H1 (cell line): ENCODE data around the gene TNRC6C. TPM values are rescaled to one million over a fixed set of nuclear protein-coding genes. Genes with fewer than 3 reads are reported as not detected.

ENCODE experiments used
- CTCF ChIA-PET: fragments of 300-600 bp; sonication (Branson Sonifier 250); formaldehyde crosslinking; loops from one replicate; lab custom pipeline; 2021; ENCODE audit not compliant: partially characterized antibody; lab: Charles Lee
- POLR2A ChIA-PET: fragments of 300-600 bp; sonication (Branson Sonifier 250); formaldehyde crosslinking; loops from one replicate; lab custom pipeline; 2021; ENCODE audit warnings: inconsistent platforms; ENCODE audit not compliant: partially characterized antibody; lab: Charles Lee
- DNase-seq, 2 experiments: peaks; one replicate each; pipeline versions ENCODE4 v3.0.0 to v3.0.0-alpha.2; 2010 to 2022; ENCODE audit warnings: low spot score in 2 of 2, low read depth in 1 of 2, mixed read lengths in 1 of 2
- FAIRE-seq: peaks from 2 replicates; lab custom pipeline; 2011; peaks lifted over from hg19 to GRCh38; lab: Jason Lieb, UNC
- H2AFZ ChIP-seq: 2 replicates; pipeline ENCODE4 v1.8.1; 2012; ENCODE audit warnings: low read length, inconsistent platforms
- H2AK5ac ChIP-seq: 2 replicates; pipeline ENCODE4 v1.6.1; 2013; ENCODE audit warnings: low read depth, low read length
- H2BK120ac ChIP-seq: replicated peaks from 2 replicates; pipeline ENCODE3; 2013; ENCODE audit warnings: low read depth, low read length, inconsistent platforms
- H2BK12ac ChIP-seq: 2 replicates; pipeline ENCODE4 v1.6.1; 2013; ENCODE audit warnings: low read depth, low read length
- H2BK15ac ChIP-seq: 2 replicates; pipeline ENCODE4 v1.6.1; 2013; ENCODE audit warnings: low read length
- H2BK20ac ChIP-seq: 2 replicates; pipeline ENCODE4 v1.6.1; 2013; ENCODE audit warnings: low read length
- H2BK5ac ChIP-seq: 2 replicates; pipeline ENCODE4 v1.6.1; 2013; ENCODE audit warnings: low read depth, low read length
- H3K14ac ChIP-seq: 2 replicates; pipeline ENCODE4 v1.6.1; 2013; ENCODE audit warnings: inconsistent platforms; ENCODE audit not compliant: insufficient read length
- H3K18ac ChIP-seq: 2 replicates; pipeline ENCODE4 v1.6.1; 2013; ENCODE audit warnings: low read length; ENCODE audit errors: extremely low read depth
- H3K23ac ChIP-seq: 2 replicates; pipeline ENCODE4 v1.6.1; 2013; ENCODE audit warnings: inconsistent platforms; ENCODE audit not compliant: insufficient read length
- H3K23me2 ChIP-seq: 2 replicates; pipeline ENCODE4 v1.6.1; 2013; ENCODE audit warnings: low read depth, low read length
- H3K27ac ChIP-seq: 2 replicates; pipeline ENCODE4 v1.6.1; 2011; ENCODE audit warnings: low read depth, low read length, inconsistent platforms
- H3K27me3 ChIP-seq, 4 experiments: replicated peaks in 1 of 4; 1 replicate in 1 of 4; 2 replicates in 3 of 4; pipeline versions ENCODE4 v1.6.1 to v1.8.1; 2011 to 2013; ENCODE audit warnings: low read length in 3 of 4, mild to moderate bottlenecking in 3 of 4, inconsistent platforms in 2 of 4, mixed read lengths in 2 of 4, moderate library complexity in 1 of 4; ENCODE audit not compliant: control insufficient read depth in 3 of 4, insufficient read depth in 3 of 4; ENCODE audit errors: extremely low read depth in 1 of 4
- H3K36me3 ChIP-seq, 4 experiments: 2 replicates each; pipeline versions ENCODE4 v1.6.1 to v1.8.1; 2011 to 2013; ENCODE audit warnings: mild to moderate bottlenecking in 4 of 4, low read length in 3 of 4, moderate library complexity in 2 of 4, control low read depth in 1 of 4, inconsistent platforms in 1 of 4; ENCODE audit not compliant: insufficient read depth in 4 of 4, control insufficient read depth in 2 of 4
- H3K4ac ChIP-seq: replicated peaks from 2 replicates; pipeline ENCODE3; 2013; ENCODE audit warnings: low read length, low read depth, mixed read lengths, inconsistent platforms; ENCODE audit not compliant: insufficient read length
- H3K4me1 ChIP-seq, 4 experiments: replicated peaks in 1 of 4; 1 replicate in 1 of 4; 2 replicates in 3 of 4; pipeline versions ENCODE4 v1.6.1 to v1.8.1; 2011 to 2013; ENCODE audit warnings: low read length in 3 of 4, inconsistent platforms in 2 of 4, mixed read lengths in 1 of 4; ENCODE audit not compliant: insufficient read depth in 4 of 4, control insufficient read depth in 3 of 4
- H3K4me2 ChIP-seq, 2 experiments: 2 replicates each; pipeline versions ENCODE4 v1.6.1 to v1.8.1; 2011 to 2013; ENCODE audit warnings: low read depth in 2 of 2, low read length in 2 of 2, control low read depth in 1 of 2, inconsistent platforms in 1 of 2, mild to moderate bottlenecking in 1 of 2; ENCODE audit not compliant: insufficient read depth in 1 of 2
- H3K4me3 ChIP-seq, 4 experiments: fragments of 200-600, 300-600 bp in 1 of 4; sonication (generic), shearing (Covaris generic), sonication (Bioruptor Twin) in 1 of 4; 2 replicates each; pipeline versions ENCODE4 v1.5.1 to v1.8.1; 2011 to 2016; ENCODE audit warnings: low read length in 4 of 4, low read depth in 3 of 4, control low read depth in 2 of 4, inconsistent platforms in 2 of 4, mild to moderate bottlenecking in 2 of 4, mixed read lengths in 1 of 4, moderate library complexity in 1 of 4; ENCODE audit not compliant: insufficient read depth in 2 of 4; ENCODE audit errors: extremely low read depth in 1 of 4
- H3K56ac ChIP-seq: replicated peaks from 2 replicates; pipeline ENCODE3; 2013; ENCODE audit warnings: low read depth, mild to moderate bottlenecking, mixed read lengths, low read length, inconsistent platforms; ENCODE audit not compliant: insufficient read length
- H3K79me1 ChIP-seq: 2 replicates; pipeline ENCODE4 v1.6.1; 2013; ENCODE audit warnings: low read depth, low read length, control low read depth
- H3K79me2 ChIP-seq, 2 experiments: 2 replicates each; pipeline versions ENCODE4 v1.6.1 to v1.8.1; 2012 to 2013; ENCODE audit warnings: low read length in 2 of 2, mild to moderate bottlenecking in 2 of 2, inconsistent platforms in 1 of 2; ENCODE audit not compliant: insufficient read depth in 2 of 2, control insufficient read depth in 1 of 2
- H3K9ac ChIP-seq, 4 experiments: replicated peaks in 1 of 4; 1 replicate in 1 of 4; 2 replicates in 3 of 4; pipeline versions ENCODE4 v1.6.1 to v1.8.1; 2011 to 2013; ENCODE audit warnings: low read depth in 3 of 4, low read length in 3 of 4, control low read depth in 2 of 4, mild to moderate bottlenecking in 2 of 4, moderate library complexity in 2 of 4, inconsistent platforms in 1 of 4; ENCODE audit errors: extremely low read depth in 1 of 4
- H3K9me3 ChIP-seq, 2 experiments: 2 replicates each; pipeline versions ENCODE4 v1.6.1 to v1.8.1; 2012 to 2013; ENCODE audit warnings: mild to moderate bottlenecking in 2 of 2, moderate library complexity in 2 of 2, control low read depth in 1 of 2, inconsistent platforms in 1 of 2, low read depth in 1 of 2, low read length in 1 of 2, mixed read lengths in 1 of 2; ENCODE audit not compliant: insufficient read depth in 2 of 2
- H4K20me1 ChIP-seq, 2 experiments: replicated peaks in 1 of 2; 2 replicates each; pipeline versions ENCODE3 to v1.8.1; 2011 to 2013; ENCODE audit warnings: inconsistent platforms in 2 of 2, low read length in 2 of 2, mild to moderate bottlenecking in 1 of 2; ENCODE audit not compliant: insufficient read depth in 2 of 2, control insufficient read depth in 1 of 2
- H4K5ac ChIP-seq: 2 replicates; pipeline ENCODE4 v1.6.1; 2013; ENCODE audit warnings: low read length, low read depth, mixed read lengths, inconsistent platforms; ENCODE audit not compliant: insufficient read length
- H4K8ac ChIP-seq: 2 replicates; pipeline ENCODE4 v1.8.0; 2013; ENCODE audit warnings: mild to moderate bottlenecking, moderate library complexity, low read length, inconsistent platforms; ENCODE audit not compliant: insufficient read depth; ENCODE audit errors: extremely low read depth
- H4K91ac ChIP-seq: replicated peaks from 2 replicates; pipeline ENCODE3; 2013; ENCODE audit warnings: low read length, mixed read lengths, inconsistent platforms; ENCODE audit not compliant: insufficient read length
- ATF2 ChIP-seq: IDR thresholded peaks from 2 replicates; pipeline ENCODE4 v1.6.1; 2012; ENCODE audit warnings: low read length, inconsistent platforms
- CBX5 ChIP-seq: fragments of 300-800, 300-1000 bp; sonication (generic); IDR thresholded peaks from 2 replicates; pipeline ENCODE4 v1.7.1; 2016; ENCODE audit warnings: antibody characterized with exemption, low read length, low read depth
- CEBPB ChIP-seq: IDR thresholded peaks from 2 replicates; pipeline ENCODE4 v1.6.1; 2012; ENCODE audit warnings: low read depth, low read length
- CREB1 ChIP-seq: IDR thresholded peaks from 2 replicates; pipeline ENCODE4 v1.6.1; 2012; ENCODE audit warnings: inconsistent platforms
- EP300 ChIP-seq, 2 experiments: IDR thresholded peaks; 1 replicate in 1 of 2; 2 replicates in 1 of 2; pipeline ENCODE4 v1.6.1; 2011 to 2012; ENCODE audit warnings: low read depth in 2 of 2, low read length in 2 of 2, mild to moderate bottlenecking in 2 of 2, borderline replicate concordance in 1 of 2, inconsistent platforms in 1 of 2, moderate library complexity in 1 of 2
- FOSL1 ChIP-seq: IDR thresholded peaks from 2 replicates; pipeline ENCODE4 v1.6.1; 2011; ENCODE audit warnings: mild to moderate bottlenecking, low read depth, low read length, moderate library complexity; ENCODE audit not compliant: insufficient read depth
- GABPA ChIP-seq: IDR thresholded peaks from 2 replicates; pipeline ENCODE4 v1.6.1; 2011; ENCODE audit warnings: mild to moderate bottlenecking, low read length, moderate library complexity, borderline replicate concordance; ENCODE audit not compliant: insufficient read depth
- HDAC6 ChIP-seq: IDR thresholded peaks from one replicate; pipeline ENCODE4 v1.7.1; 2012; ENCODE audit warnings: low read depth, mild to moderate bottlenecking, inconsistent platforms, low read length, moderate library complexity
- PHF8 ChIP-seq: fragments of 200-600 bp; sonication (generic); conservative IDR thresholded peaks from 2 replicates; pipeline ENCODE4 v1.7.1; 2012; ENCODE audit warnings: low read depth, mild to moderate bottlenecking, inconsistent platforms, low read length, moderate library complexity
- SP1 ChIP-seq: IDR thresholded peaks from 2 replicates; pipeline ENCODE4 v1.6.1; 2011; ENCODE audit warnings: low read depth, low read length
- TAF7 ChIP-seq: optimal IDR thresholded peaks from 2 replicates; pipeline ENCODE3; 2011; ENCODE audit warnings: low read depth, mild to moderate bottlenecking, inconsistent platforms, low read length, moderate library complexity, borderline replicate concordance
- TBP ChIP-seq: IDR thresholded peaks from 2 replicates; pipeline ENCODE4 v1.6.1; 2011; ENCODE audit warnings: low read depth, low read length, improper control_type of control experiment
- WGBS, 2 experiments: shearing (Covaris generic) in 1 of 2; methylation state at CpG; one replicate each; pipeline versions ENCODE4 v1.1.6 to v1.1.7; 2013 to 2015; ENCODE audit warnings: low lambda C conversion rate in 2 of 2, mixed read lengths in 2 of 2, inconsistent platforms in 1 of 2, low coverage in 1 of 2, missing lambda C conversion rate in 1 of 2; ENCODE audit not compliant: insufficient replicate concordance in 2 of 2, insufficient coverage in 1 of 2, insufficient read length in 1 of 2; ENCODE audit errors: extremely low coverage in 1 of 2, missing lambda C conversion rate in 1 of 2; 5-methylcytosine and 5-hydroxymethylcytosine counted together
- polyA plus RNA-seq, 7 experiments: library from polyadenylated mRNA; depleted of rRNA in 3 of 7; stranded (reverse) in 5 of 7; unstranded in 2 of 7; fragments of >200 nt in 5 of 7; fragments of 200-250 nt in 2 of 7; gene quantifications; 1 replicate in 5 of 7; 2 replicates in 1 of 7; 4 replicates in 1 of 7; pipeline versions ENCODE4 v1.2.1 to v1.2.3, GENCODE V29; 2011 to 2013; ENCODE audit warnings: missing spikeins in 2 of 7, mixed read lengths in 2 of 7
- total RNA-seq: library from RNA; stranded (reverse); fragmentation: NEBNext Ultra II Directional; extraction: Animal tissue kit (Norgen Biotek cat#: 25700); gene quantifications from 2 replicates; pipeline ENCODE4 v1.2.1, GENCODE V29; 2021

TNRC6C gene
- total and polyA plus RNA-seq, 2 of the 8 experiments (the other 6 are each of a cell fraction or from before 2014, with no cell fraction given): 2.8 to 28.9 TPM

DNA sequence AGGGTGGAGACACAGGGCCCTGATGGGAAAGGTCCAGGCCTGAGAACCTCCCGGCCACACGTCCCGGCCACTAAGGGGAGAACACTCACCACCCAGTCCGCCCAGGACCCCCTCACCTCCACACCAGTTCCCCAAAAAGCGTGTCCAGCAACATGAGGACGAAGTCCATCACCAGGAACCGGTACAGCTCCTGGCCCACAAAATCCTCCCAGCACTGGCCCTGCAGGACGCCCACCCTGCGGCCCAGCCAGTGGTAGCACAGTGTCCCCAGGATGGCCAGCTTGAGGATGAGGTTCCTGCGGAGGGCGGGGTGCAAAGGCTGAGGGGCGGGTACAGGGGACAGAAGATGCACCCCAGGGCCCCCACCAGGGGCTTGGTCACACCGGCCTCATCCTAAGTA, 162.0 kb downstream of the TNRC6C start:
- no peak overlapping the region for H4K8ac ChIP-seq
- no peak overlapping the region for H3K18ac ChIP-seq
- H3K14ac ChIP-seq: no peak overlapping the region
- 97% methylated on average over 11 of the region's 13 CpGs; no CpG with 5 or more reads in 1 of the 2 experiments for WGBS, 2 experiments
- no peaks in the 10 kb centered on the region for H3K9me3 ChIP-seq
- no peaks in the 10 kb centered on the region for H3K4me1 ChIP-seq
- no peak overlapping the region for H3K9ac ChIP-seq
- no peak overlapping the region for H4K91ac ChIP-seq
- H2BK120ac ChIP-seq: no peak overlapping the region
- H4K5ac ChIP-seq: no peak overlapping the region
- H3K23ac ChIP-seq: no peak overlapping the region
- DNase-seq (no peak), FAIRE-seq (no peak)
- peaks cover 3% of the 10 kb centered on the region for H3K79me1 ChIP-seq
- H3K4me2 ChIP-seq: no peak overlapping the region
- ChIA-PET POLR2A (interaction anchor here (1.9 kb wide), 1 partner anchor 10 kb away, joined by 5 read pairs; the partner anchor contains the start of gene TMC8), CTCF (interaction anchor here (2.0 to 11.4 kb wide), 2 partner anchors 16 to 131 kb away, joined by 5 to 122 read pairs; no protein-coding TSS in a partner anchor)
- H2BK12ac ChIP-seq: no peak overlapping the region
- no peak overlapping the region for H2AK5ac ChIP-seq
- H2BK5ac ChIP-seq: no peak overlapping the region
- peaks cover 7% of the 10 kb centered on the region; the same call in 1 of the 2 replicates for H3K23me2 ChIP-seq
- H2BK15ac ChIP-seq: no peak overlapping the region
- H2BK20ac ChIP-seq: no peak overlapping the region
- H2AFZ ChIP-seq: no peak overlapping the region
- no peaks in the 10 kb centered on the region for H3K79me2 ChIP-seq
- H3K4ac ChIP-seq: no peak overlapping the region
- H3K56ac ChIP-seq: no peak overlapping the region
- no peak overlapping the region for H3K4me3 ChIP-seq
- H3K27me3 ChIP-seq: no peaks in the 10 kb centered on the region
- peaks cover 2 to 23% of the 10 kb centered on the region in 2 experiments for H4K20me1 ChIP-seq
- H3K27ac ChIP-seq: no peak overlapping the region
- H3K36me3 ChIP-seq: peaks cover 2 to 32% (median 13%) of the 10 kb centered on the region in 4 experiments; a peak in 5 of 8 replicates
- TF ChIP-seq HDAC6 (no peak), CEBPB (no peak), ATF2 (no peak), FOSL1 (no peak), SP1 (no peak), CREB1 (no peak), TBP (no peak), PHF8 (no peak), EP300 (IDR thresholded peaks at IDR 0.05; ENCODE audit: borderline replicate concordance in 1 of 2, low read depth in 2 of 2, low read length in 2 of 2) (no peak), TAF7 (no peak), CBX5 (no peak), GABPA (no peak)
